Naive thymus-derived CD4-positive, alpha-beta T cell (primary cell): ENCODE measurements around the gene TMEM88. TPM values are rescaled to one million over a fixed set of nuclear protein-coding genes. Genes with fewer than 3 reads are reported as not detected.
"Not testable (repeated sequence)": the region's sequence is repeated elsewhere in the genome, so short reads cannot be mapped to it uniquely, and the experiment has no call there.

Experiments used
- ATAC-seq: fragments of 150-1000 bp; cut with Tn5 transposase; 2 replicates; pipeline ENCODE4 v1.10.0; 2021; ENCODE audit warnings: mild to moderate bottlenecking, moderate library complexity
- CTCF ChIA-PET: fragments of 350-600 bp; sonication (Branson Sonifier 250); formaldehyde crosslinking; loops from one replicate; lab custom pipeline; 2021; ENCODE audit warnings: antibody characterized with exemption; lab: Charles Lee
- POLR2A ChIA-PET: fragments of 350-600 bp; sonication (Branson Sonifier 250); formaldehyde crosslinking; loops from one replicate; lab custom pipeline; 2021; ENCODE audit warnings: antibody characterized with exemption, inconsistent platforms; lab: Charles Lee
- DNase-seq, 9 donors: peaks; one replicate each; pipeline versions ENCODE4 v3.0.0 to v3.0.0-alpha.2; 2020 to 2022; ENCODE audit warnings: mixed read lengths in 1 of 9
- H3K27ac ChIP-seq: one replicate; pipeline ENCODE4 v1.7.0; 2013; ENCODE audit warnings: mild to moderate bottlenecking, low read depth, low read length, moderate library complexity
- H3K27me3 ChIP-seq, 2 donors: one replicate each; pipeline ENCODE4 v1.7.0; 2013; ENCODE audit warnings: low read length in 2 of 2, mild to moderate bottlenecking in 2 of 2, moderate library complexity in 2 of 2; ENCODE audit not compliant: control insufficient read depth in 2 of 2, insufficient read depth in 2 of 2
- H3K36me3 ChIP-seq, 3 experiments: 1 replicate in 2 of 3; 2 replicates in 1 of 3; pipeline ENCODE4 v1.7.0; 2013; ENCODE audit warnings: low read length in 3 of 3, mild to moderate bottlenecking in 3 of 3, moderate library complexity in 1 of 3; ENCODE audit not compliant: insufficient read depth in 3 of 3, control insufficient read depth in 2 of 3
- H3K4me1 ChIP-seq, 2 donors: one replicate each; pipeline ENCODE4 v1.7.0; 2013; ENCODE audit warnings: low read length in 2 of 2, mild to moderate bottlenecking in 2 of 2, moderate library complexity in 1 of 2; ENCODE audit not compliant: control insufficient read depth in 2 of 2, insufficient read depth in 2 of 2
- H3K4me3 ChIP-seq: 2 replicates; pipeline ENCODE4 v1.7.0; 2013; ENCODE audit warnings: mild to moderate bottlenecking, low read length
- H3K9me3 ChIP-seq, 3 experiments: 1 replicate in 2 of 3; 2 replicates in 1 of 3; pipeline ENCODE4 v1.7.0; 2013; ENCODE audit warnings: low read length in 3 of 3; ENCODE audit not compliant: control insufficient read depth in 2 of 3
- H3K27ac Mint-ChIP-seq, 9 donors: one replicate each; pipeline ENCODE4 v1.8.0; 2020 to 2022; ENCODE audit warnings: mixed read lengths in 9 of 9, mild to moderate bottlenecking in 8 of 9, moderate library complexity in 5 of 9, inconsistent platforms in 2 of 9
- H3K27me3 Mint-ChIP-seq, 5 donors: one replicate each; pipeline ENCODE4 v1.8.0; 2021 to 2022; ENCODE audit warnings: mixed read lengths in 5 of 5, mild to moderate bottlenecking in 1 of 5
- H3K36me3 Mint-ChIP-seq, 5 donors: one replicate each; pipeline ENCODE4 v1.8.0; 2020 to 2022; ENCODE audit warnings: mixed read lengths in 5 of 5, mild to moderate bottlenecking in 3 of 5, inconsistent platforms in 1 of 5
- H3K4me1 Mint-ChIP-seq, 7 donors: one replicate each; pipeline ENCODE4 v1.8.0; 2020 to 2022; ENCODE audit warnings: mixed read lengths in 7 of 7, mild to moderate bottlenecking in 3 of 7, inconsistent platforms in 1 of 7
- H3K4me3 Mint-ChIP-seq, 10 donors: one replicate each; pipeline ENCODE4 v1.8.0; 2020 to 2022; ENCODE audit warnings: mild to moderate bottlenecking in 10 of 10, mixed read lengths in 10 of 10, moderate library complexity in 6 of 10, inconsistent platforms in 2 of 10
- H3K9me3 Mint-ChIP-seq, 11 donors: one replicate each; pipeline ENCODE4 v1.8.0; 2020 to 2022; ENCODE audit warnings: mixed read lengths in 11 of 11, mild to moderate bottlenecking in 4 of 11, inconsistent platforms in 1 of 11, moderate library complexity in 1 of 11
- intact Hi-C, 2 donors: fragments of 100-400 bp; cut with micrococcal nuclease; formaldehyde crosslinking; loops; one replicate each; pipeline ENCODE4 v1.15.1; 2023
- polyA plus RNA-seq, 2 donors: library from polyadenylated mRNA; unstranded; fragments of 300-500 nt; fragmentation: Illumina TruSeq; gene quantifications; one replicate each; pipeline ENCODE4 v1.2.3, GENCODE V29; 2021
- total RNA-seq, 6 experiments: library from RNA in 5 of 6; stranded (reverse) in 5 of 6; gene quantifications; 1 replicate in 5 of 6; 2 replicates in 1 of 6; pipeline ENCODE4 v1.2.3 and lab custom pipeline; 2021 to 2026

TMEM88 gene
- 10 to 100 TPM in 4 of 5 experiments, under 1 TPM in 1; 0.70 to 32.7 (median 11.6) TPM for total RNA-seq
- not detected for polyA plus RNA-seq
- total RNA-seq (lab: John Stamatoyannopoulos, UW), result 12.4 reads per million, percentile 40 among the genes with 10 or more reads in this experiment

GRCh38 chr17:7854851-7855659 lies at the start of gene TMEM88:
TMEM88 (plus strand) TSS chr17:7855066; CDS start chr17:7855075, 9 bp downstream.
- peak in 1 of 9 donors; percentile 36 for DNase-seq
- Mint-ChIP-seq H3K27ac (peak within 1 kb of the TSS in 4 of 9 donors; percentile 31 to 81 (median 59)), H3K27me3 (no peaks in the 10 kb centered on the region), H3K36me3 (peaks cover 2 to 9% (median 4%) of the 10 kb centered on the region in 5 donors), H3K4me3 (peak within 1 kb of the TSS in 1 of 10 donors; percentile 31), H3K9me3 (no peaks in the 10 kb centered on the region), H3K4me1 (peaks cover 0 to 21% (median 17%) of the 10 kb centered on the region in 7 donors)
- ChIA-PET POLR2A (interaction anchor here (0.6 to 2.9 kb wide), 3 partner anchors 10 to 34 kb away, joined by 4 to 83 read pairs (median 6); partner anchors contain the start of genes CHD3 and KDM6B), CTCF (no interaction called here)
- Histone ChIP-seq H3K27ac (no peak within 1 kb of the TSS), H3K36me3 (peaks cover 0 to 19% (median 5%) of the 10 kb centered on the region in 3 experiments), H3K4me1 (peaks cover 34 to 43% of the 10 kb centered on the region in 2 donors), H3K4me3 (no peak within 1 kb of the TSS), H3K9me3 (no peaks in the 10 kb centered on the region), H3K27me3 (no peaks in the 10 kb centered on the region)
- intact Hi-C loops, result loop anchor here in 1 of 2 donors (5.0 kb wide), 3 partner anchors 283 to 527 kb away; partner anchors contain the start of gene RPL26
- no peak for ATAC-seq

- Histone ChIP-seq H3K27me3 (peaks cover 0 to 3% of the 10 kb centered on the region in 2 donors), H3K9me3 (no peaks in the 10 kb centered on the region), H3K4me3 (no peak overlapping the region), H3K36me3 (no peaks in the 10 kb centered on the region), H3K4me1 (peaks cover 0 to 4% of the 10 kb centered on the region in 2 donors), H3K27ac (no peak overlapping the region)
- POLR2A ChIA-PET, result no interaction called here
- no peak for ATAC-seq
- no peak overlapping the region for H3K27ac Mint-ChIP-seq
- H3K36me3 Mint-ChIP-seq, result no peaks in the 10 kb centered on the region
- peaks cover 7 to 40% (median 14%) of the 10 kb centered on the region in 5 donors for H3K27me3 Mint-ChIP-seq
- H3K9me3 Mint-ChIP-seq, result peaks cover 0 to 2% (median 0%) of the 10 kb centered on the region in 11 donors
- DNase-seq, result no peak
- H3K4me1 Mint-ChIP-seq, result peaks cover 0 to 10% (median 8%) of the 10 kb centered on the region in 7 donors
- intact Hi-C loops, result no loop called here
- CTCF ChIA-PET, result interaction anchor here (0.5 kb wide), 1 partner anchor 17 kb away, joined by 4 read pairs; no protein-coding TSS in a partner anchor
- no peak overlapping the region for H3K4me3 Mint-ChIP-seq
Observed at GRCh38 chr17:7806587-7806986, 48.3 kb upstream of the TMEM88 start.

- H3K9me3 Mint-ChIP-seq, result peaks cover 0 to 2% (median 0%) of the 10 kb centered on the region in 11 donors
- no peak overlapping the region for H3K4me3 Mint-ChIP-seq
- H3K27me3 Mint-ChIP-seq, result peaks cover 7 to 35% (median 14%) of the 10 kb centered on the region in 5 donors
- Histone ChIP-seq H3K9me3 (no peaks in the 10 kb centered on the region), H3K4me3 (no peak overlapping the region), H3K4me1 (peaks cover 0 to 4% of the 10 kb centered on the region in 2 donors), H3K36me3 (no peaks in the 10 kb centered on the region), H3K27ac (no peak overlapping the region), H3K27me3 (peaks cover 0 to 3% of the 10 kb centered on the region in 2 donors)
- H3K27ac Mint-ChIP-seq, result no peak overlapping the region
- ChIA-PET CTCF (no interaction called here), POLR2A (no interaction called here)
- no peaks in the 10 kb centered on the region for H3K36me3 Mint-ChIP-seq
- DNase-seq (no peak), ATAC-seq (no peak)
- intact Hi-C loops, result no loop called here
- peaks cover 0 to 10% (median 8%) of the 10 kb centered on the region in 7 donors for H3K4me1 Mint-ChIP-seq
Observed at GRCh38 chr17:7807206-7807605, 47.7 kb upstream of the TMEM88 start.

- CTCF ChIA-PET, result no interaction called here
Observed at GRCh38 chr17:7809086-7809790, 45.6 kb upstream of the TMEM88 start.

GRCh38 chr17:7809791-7810343 lies 45.0 kb upstream of the TMEM88 start:
- H3K4me1 Mint-ChIP-seq, H3K9me3 ChIP-seq, H3K4me3 ChIP-seq, DNase-seq, CTCF ChIA-PET, H3K27ac ChIP-seq, H3K27ac Mint-ChIP-seq, POLR2A ChIA-PET, H3K36me3 Mint-ChIP-seq, H3K4me1 ChIP-seq, H3K27me3 ChIP-seq, intact Hi-C loops, H3K4me3 Mint-ChIP-seq, H3K9me3 Mint-ChIP-seq, ATAC-seq, H3K36me3 ChIP-seq: not testable (repeated sequence)
- peaks cover 0 to 19% (median 6%) of the 10 kb centered on the region in 5 donors for H3K27me3 Mint-ChIP-seq

More at GRCh38 chr17:7809086-7809790, 45.6 kb upstream of the TMEM88 start:
- POLR2A ChIA-PET, result no interaction called here
- no peak for ATAC-seq
- Mint-ChIP-seq H3K4me3 (no peak overlapping the region), H3K36me3 (no peaks in the 10 kb centered on the region), H3K27me3 (peaks cover 0 to 23% (median 7%) of the 10 kb centered on the region in 5 donors), H3K27ac (no peak overlapping the region), H3K9me3 (peaks cover 0 to 2% (median 0%) of the 10 kb centered on the region in 11 donors), H3K4me1 (peaks cover 0 to 10% (median 8%) of the 10 kb centered on the region in 7 donors)
- no peak for DNase-seq
- H3K27me3 ChIP-seq, result no peaks in the 10 kb centered on the region
- H3K9me3 ChIP-seq, result no peaks in the 10 kb centered on the region
- H3K4me1 ChIP-seq, result peaks cover 0 to 4% of the 10 kb centered on the region in 2 donors
- H3K4me3 ChIP-seq, result no peak overlapping the region
- intact Hi-C loops, result no loop called here
- H3K27ac ChIP-seq, result no peak overlapping the region
- no peaks in the 10 kb centered on the region for H3K36me3 ChIP-seq

- Mint-ChIP-seq H3K4me3 (no peak overlapping the region), H3K27me3 (peaks cover 0 to 14% (median 0%) of the 10 kb centered on the region in 5 donors), H3K4me1 (peaks cover 0 to 10% (median 8%) of the 10 kb centered on the region in 7 donors), H3K27ac (no peak overlapping the region), H3K36me3 (no peaks in the 10 kb centered on the region), H3K9me3 (peaks cover 0 to 2% (median 0%) of the 10 kb centered on the region in 11 donors)
- ChIA-PET CTCF (interaction anchor here (0.6 to 0.9 kb wide), 2 partner anchors 11 to 225 kb away, joined by 3 to 4 read pairs; no protein-coding TSS in a partner anchor), POLR2A (no interaction called here)
- H3K27me3 ChIP-seq, result no peaks in the 10 kb centered on the region
- DNase-seq, result peak in 1 of 9 donors; percentile 16
- intact Hi-C loops, result no loop called here
- no peaks in the 10 kb centered on the region for H3K36me3 ChIP-seq
- H3K4me1 ChIP-seq, result peaks cover 0 to 4% of the 10 kb centered on the region in 2 donors
- H3K9me3 ChIP-seq, result no peaks in the 10 kb centered on the region
- no peak overlapping the region for H3K27ac ChIP-seq
- ATAC-seq, result no peak
- no peak overlapping the region for H3K4me3 ChIP-seq
Observed at GRCh38 chr17:7811251-7811650, 43.6 kb upstream of the TMEM88 start.
